SK-N-SH (cell line): Measurements from ENCODE around the gene ZNF140. TPM values are rescaled to one million over a fixed set of nuclear protein-coding genes. Genes with fewer than 3 reads are reported as not detected.
A peak's percentile ranks its signal among the peaks of the same experiment; 100 is the strongest.

Experiments
- CTCF ChIA-PET: fragments of 300-600, 350-600 bp; formaldehyde crosslinking; extraction: SDS; loops from one replicate; lab custom pipeline; 2021; lab: Yijun Ruan, JAX
- POLR2A ChIA-PET: fragments of 350-600 bp; sonication (Branson Sonifier 250); formaldehyde crosslinking; extraction: SDS; loops from one replicate; lab custom pipeline; 2020; ENCODE audit warnings: antibody characterized with exemption, inconsistent platforms; lab: Yijun Ruan, JAX
- DNase-seq: peaks from one replicate; pipeline ENCODE4 v3.0.0; 2012
- H2AFZ ChIP-seq: fragments of 200-600 bp; sonication (generic); 2 replicates; pipeline ENCODE4 v1.8.1; 2016; ENCODE audit warnings: antibody characterized with exemption, mild to moderate bottlenecking, low read depth
- H3F3A ChIP-seq: fragments of 200-600 bp; sonication (generic); replicated peaks from 2 replicates; pipeline ENCODE3; 2016; ENCODE audit warnings: antibody characterized with exemption, mild to moderate bottlenecking; ENCODE audit not compliant: insufficient read depth
- H3K27ac ChIP-seq, 2 experiments: fragments of 200-500 bp in 1 of 2; fragments of 200-600 bp in 1 of 2; sonication (Bioruptor generic) in 1 of 2; sonication (generic), shearing (Covaris generic) in 1 of 2; 2 replicates each; pipeline versions ENCODE4 v1.5.1 to v1.6.1; 2014 to 2016; ENCODE audit warnings: low read depth in 2 of 2, inconsistent platforms in 1 of 2, low read length in 1 of 2, mild to moderate bottlenecking in 1 of 2, mixed read lengths in 1 of 2
- H3K27me3 ChIP-seq: fragments of 200-600 bp; sonication (generic), shearing (Covaris generic); 2 replicates; pipeline ENCODE4 v1.6.1; 2016; ENCODE audit warnings: mixed run types; ENCODE audit not compliant: insufficient read depth
- H3K36me3 ChIP-seq, 2 experiments: fragments of 200-500 bp in 1 of 2; fragments of 200-600 bp in 1 of 2; sonication (Bioruptor generic) in 1 of 2; sonication (generic) in 1 of 2; replicated peaks in 1 of 2; 2 replicates each; pipeline versions ENCODE3 to v1.5.1; 2014 to 2016; ENCODE audit warnings: low read length in 1 of 2, mild to moderate bottlenecking in 1 of 2; ENCODE audit not compliant: insufficient read depth in 2 of 2, control insufficient read depth in 1 of 2
- H3K4me1 ChIP-seq, 2 experiments: fragments of 200-500 bp in 1 of 2; fragments of 200-600 bp in 1 of 2; sonication (Bioruptor generic) in 1 of 2; sonication (generic), shearing (Covaris generic) in 1 of 2; 2 replicates each; pipeline versions ENCODE4 v1.5.1 to v1.6.1; 2014 to 2016; ENCODE audit warnings: low read depth in 1 of 2, low read length in 1 of 2, mixed run types in 1 of 2; ENCODE audit not compliant: insufficient read depth in 2 of 2, control insufficient read depth in 1 of 2
- H3K4me2 ChIP-seq: fragments of 200-600 bp; sonication (generic), shearing (Covaris generic); 2 replicates; pipeline ENCODE4 v1.6.1; 2017; ENCODE audit warnings: mixed run types
- H3K4me3 ChIP-seq, 2 experiments: fragments of 200-500 bp in 1 of 2; fragments of 200-600 bp in 1 of 2; sonication (Bioruptor generic) in 1 of 2; sonication (generic), shearing (Covaris generic) in 1 of 2; 2 replicates each; pipeline versions ENCODE4 v1.5.1 to v1.8.1; 2014 to 2016; ENCODE audit warnings: low read depth in 2 of 2, inconsistent platforms in 1 of 2, low read length in 1 of 2, mild to moderate bottlenecking in 1 of 2, mixed read lengths in 1 of 2, moderate library complexity in 1 of 2
- H3K79me2 ChIP-seq: fragments of 200-600 bp; sonication (generic); 2 replicates; pipeline ENCODE4 v1.8.1; 2017; ENCODE audit warnings: mild to moderate bottlenecking; ENCODE audit not compliant: insufficient read depth
- H3K9ac ChIP-seq: fragments of 200-600 bp; sonication (generic); 2 replicates; pipeline ENCODE4 v1.6.1; 2017; ENCODE audit warnings: mixed run types
- H3K9me2 ChIP-seq: fragments of 200-600 bp; sonication (generic); 2 replicates; pipeline ENCODE4 v1.6.1; 2017; ENCODE audit warnings: mixed run types
- H3K9me3 ChIP-seq: fragments of 200-600 bp; sonication (generic); 2 replicates; pipeline ENCODE4 v1.6.1; 2017; ENCODE audit warnings: mixed run types, mild to moderate bottlenecking, moderate library complexity
- H4K20me1 ChIP-seq: fragments of 200-600 bp; sonication (generic); 2 replicates; pipeline ENCODE4 v1.6.1; 2017; ENCODE audit warnings: mild to moderate bottlenecking, mixed run types; ENCODE audit not compliant: insufficient read depth
- CHD2 ChIP-seq: fragments of 150-350 bp; IDR thresholded peaks from 2 replicates; pipeline ENCODE4 v1.6.1; 2018; ENCODE audit warnings: low read length; ENCODE audit not compliant: partially characterized antibody
- ELF1 ChIP-seq: IDR thresholded peaks from 2 replicates; pipeline ENCODE4 v1.4.0; 2012
- EP300 ChIP-seq, 2 experiments: IDR thresholded peaks; 2 replicates each; pipeline versions ENCODE4 v1.4.0 to v1.6.1; 2012; ENCODE audit warnings: borderline replicate concordance in 1 of 2, low read depth in 1 of 2, low read length in 1 of 2
- FOXM1 ChIP-seq: IDR thresholded peaks from 2 replicates; pipeline ENCODE4 v1.4.0; 2012; ENCODE audit warnings: low read depth, mild to moderate bottlenecking
- GABPA ChIP-seq: IDR thresholded peaks from 2 replicates; pipeline ENCODE4 v1.4.0; 2012; ENCODE audit warnings: low read depth, mild to moderate bottlenecking
- MAX ChIP-seq: IDR thresholded peaks from 2 replicates; pipeline ENCODE4 v1.4.0; 2012; ENCODE audit warnings: low read depth
- MEF2A ChIP-seq: IDR thresholded peaks from 2 replicates; pipeline ENCODE4 v1.4.0; 2012; ENCODE audit warnings: low read depth, borderline replicate concordance
- NFIC ChIP-seq: IDR thresholded peaks from 2 replicates; pipeline ENCODE4 v1.4.0; 2012; ENCODE audit warnings: borderline replicate concordance
- NRF1 ChIP-seq: IDR thresholded peaks from 2 replicates; pipeline ENCODE4 v1.6.1; 2012; ENCODE audit warnings: low read depth, mild to moderate bottlenecking, low read length
- RAD21 ChIP-seq: IDR thresholded peaks from 2 replicates; pipeline ENCODE4 v1.6.1; 2012; ENCODE audit warnings: mild to moderate bottlenecking, low read length
- SIN3A ChIP-seq: IDR thresholded peaks from 2 replicates; pipeline ENCODE4 v1.6.1; 2012; ENCODE audit warnings: low read depth, mild to moderate bottlenecking, low read length, moderate library complexity, borderline replicate concordance
- TAF1 ChIP-seq: IDR thresholded peaks from 2 replicates; pipeline ENCODE4 v1.6.1; 2012; ENCODE audit warnings: low read depth, mild to moderate bottlenecking, low read length, moderate library complexity, borderline replicate concordance
- TCF12 ChIP-seq: IDR thresholded peaks from 2 replicates; pipeline ENCODE4 v1.4.0; 2012
- TEAD4 ChIP-seq: IDR thresholded peaks from 2 replicates; pipeline ENCODE4 v1.4.0; 2012; ENCODE audit warnings: mild to moderate bottlenecking, borderline replicate concordance; ENCODE audit not compliant: insufficient read depth
- WGBS: methylation state at CpG from one replicate; pipeline ENCODE4 v1.1.6; 2017; ENCODE audit warnings: low lambda C conversion rate; 5-methylcytosine and 5-hydroxymethylcytosine counted together
- polyA plus RNA-seq, 3 experiments: library from polyadenylated mRNA; depleted of rRNA; stranded (reverse); fragments of >200 nt; gene quantifications; 2 replicates each; pipeline ENCODE4 v1.2.3, GENCODE V29; 2012
- TF ChIP-seq, protein P1 (sequence below): IDR thresholded peaks from 2 replicates; pipeline ENCODE4 v1.6.1; 2012; ENCODE audit warnings: mild to moderate bottlenecking, low read depth, low read length, moderate library complexity
- TF ChIP-seq, protein P2 (sequence below): IDR thresholded peaks from 2 replicates; pipeline ENCODE4 v1.4.0; 2012; ENCODE audit warnings: low read depth, borderline replicate concordance
- TF ChIP-seq, protein P3 (sequence below): IDR thresholded peaks from 2 replicates; pipeline ENCODE4; 2012

ZNF140 gene
- polyA plus RNA-seq, 1 of the 3 experiments (the other 2 are of a cell fraction): 5.1 TPM

DNA sequence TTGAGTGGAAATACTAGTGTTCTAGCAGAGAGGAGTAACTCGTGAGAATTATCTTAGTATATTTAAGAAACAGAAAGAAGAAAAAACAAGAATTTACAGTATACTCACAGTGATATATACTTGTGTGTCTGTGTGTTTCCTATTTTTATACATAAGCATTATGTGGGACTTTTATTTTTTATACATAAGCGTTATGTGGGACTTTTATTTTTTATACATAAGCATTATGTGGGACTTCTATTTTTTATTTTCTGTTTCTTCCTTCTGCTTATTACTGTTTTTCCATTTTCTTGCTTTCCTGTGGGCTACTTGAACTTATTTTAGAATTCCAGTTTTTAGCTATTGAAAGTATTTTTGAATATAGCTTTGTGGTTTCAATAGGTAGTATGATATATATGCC is 6.9 kb upstream of the ZNF140 start:
- Histone ChIP-seq H3K4me1 (no peaks in the 10 kb centered on the region), H2AFZ (no peak overlapping the region), H3F3A (no peaks in the 10 kb centered on the region), H3K4me2 (no peak overlapping the region), H3K79me2 (no peaks in the 10 kb centered on the region), H3K9ac (no peak overlapping the region), H3K27me3 (no peaks in the 10 kb centered on the region), H3K9me3 (peaks cover 10% of the 10 kb centered on the region; the same call in 1 of the 2 replicates), H3K27ac (no peak overlapping the region), H3K4me3 (no peak overlapping the region), H3K36me3 (no peaks in the 10 kb centered on the region), H4K20me1 (no peaks in the 10 kb centered on the region), H3K9me2 (no peaks in the 10 kb centered on the region)
- 9% methylated on average over 2 of the region's 2 CpGs for WGBS
- CTCF ChIA-PET: no interaction called here
- no peak for TF ChIP-seq GABPA
- no peak for TF ChIP-seq SIN3A
- TF ChIP-seq RAD21: no peak
- no peak for TF ChIP-seq TEAD4
- TF ChIP-seq FOXM1: no peak
- TF ChIP-seq, protein P1, sequence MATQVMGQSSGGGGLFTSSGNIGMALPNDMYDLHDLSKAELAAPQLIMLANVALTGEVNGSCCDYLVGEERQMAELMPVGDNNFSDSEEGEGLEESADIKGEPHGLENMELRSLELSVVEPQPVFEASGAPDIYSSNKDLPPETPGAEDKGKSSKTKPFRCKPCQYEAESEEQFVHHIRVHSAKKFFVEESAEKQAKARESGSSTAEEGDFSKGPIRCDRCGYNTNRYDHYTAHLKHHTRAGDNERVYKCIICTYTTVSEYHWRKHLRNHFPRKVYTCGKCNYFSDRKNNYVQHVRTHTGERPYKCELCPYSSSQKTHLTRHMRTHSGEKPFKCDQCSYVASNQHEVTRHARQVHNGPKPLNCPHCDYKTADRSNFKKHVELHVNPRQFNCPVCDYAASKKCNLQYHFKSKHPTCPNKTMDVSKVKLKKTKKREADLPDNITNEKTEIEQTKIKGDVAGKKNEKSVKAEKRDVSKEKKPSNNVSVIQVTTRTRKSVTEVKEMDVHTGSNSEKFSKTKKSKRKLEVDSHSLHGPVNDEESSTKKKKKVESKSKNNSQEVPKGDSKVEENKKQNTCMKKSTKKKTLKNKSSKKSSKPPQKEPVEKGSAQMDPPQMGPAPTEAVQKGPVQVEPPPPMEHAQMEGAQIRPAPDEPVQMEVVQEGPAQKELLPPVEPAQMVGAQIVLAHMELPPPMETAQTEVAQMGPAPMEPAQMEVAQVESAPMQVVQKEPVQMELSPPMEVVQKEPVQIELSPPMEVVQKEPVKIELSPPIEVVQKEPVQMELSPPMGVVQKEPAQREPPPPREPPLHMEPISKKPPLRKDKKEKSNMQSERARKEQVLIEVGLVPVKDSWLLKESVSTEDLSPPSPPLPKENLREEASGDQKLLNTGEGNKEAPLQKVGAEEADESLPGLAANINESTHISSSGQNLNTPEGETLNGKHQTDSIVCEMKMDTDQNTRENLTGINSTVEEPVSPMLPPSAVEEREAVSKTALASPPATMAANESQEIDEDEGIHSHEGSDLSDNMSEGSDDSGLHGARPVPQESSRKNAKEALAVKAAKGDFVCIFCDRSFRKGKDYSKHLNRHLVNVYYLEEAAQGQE: no peak
- TF ChIP-seq, protein P2, sequence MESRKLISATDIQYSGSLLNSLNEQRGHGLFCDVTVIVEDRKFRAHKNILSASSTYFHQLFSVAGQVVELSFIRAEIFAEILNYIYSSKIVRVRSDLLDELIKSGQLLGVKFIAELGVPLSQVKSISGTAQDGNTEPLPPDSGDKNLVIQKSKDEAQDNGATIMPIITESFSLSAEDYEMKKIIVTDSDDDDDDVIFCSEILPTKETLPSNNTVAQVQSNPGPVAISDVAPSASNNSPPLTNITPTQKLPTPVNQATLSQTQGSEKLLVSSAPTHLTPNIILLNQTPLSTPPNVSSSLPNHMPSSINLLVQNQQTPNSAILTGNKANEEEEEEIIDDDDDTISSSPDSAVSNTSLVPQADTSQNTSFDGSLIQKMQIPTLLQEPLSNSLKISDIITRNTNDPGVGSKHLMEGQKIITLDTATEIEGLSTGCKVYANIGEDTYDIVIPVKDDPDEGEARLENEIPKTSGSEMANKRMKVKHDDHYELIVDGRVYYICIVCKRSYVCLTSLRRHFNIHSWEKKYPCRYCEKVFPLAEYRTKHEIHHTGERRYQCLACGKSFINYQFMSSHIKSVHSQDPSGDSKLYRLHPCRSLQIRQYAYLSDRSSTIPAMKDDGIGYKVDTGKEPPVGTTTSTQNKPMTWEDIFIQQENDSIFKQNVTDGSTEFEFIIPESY: no peak
- TF ChIP-seq MAX: no peak
- no peak for TF ChIP-seq NFIC
- no peak for TF ChIP-seq EP300 (IDR thresholded peaks at IDR 0.05; ENCODE audit: borderline replicate concordance in 1 of 2, low read depth in 1 of 2, low read length in 1 of 2)
- no peak for DNase-seq
- POLR2A ChIA-PET: no interaction called here

DNA sequence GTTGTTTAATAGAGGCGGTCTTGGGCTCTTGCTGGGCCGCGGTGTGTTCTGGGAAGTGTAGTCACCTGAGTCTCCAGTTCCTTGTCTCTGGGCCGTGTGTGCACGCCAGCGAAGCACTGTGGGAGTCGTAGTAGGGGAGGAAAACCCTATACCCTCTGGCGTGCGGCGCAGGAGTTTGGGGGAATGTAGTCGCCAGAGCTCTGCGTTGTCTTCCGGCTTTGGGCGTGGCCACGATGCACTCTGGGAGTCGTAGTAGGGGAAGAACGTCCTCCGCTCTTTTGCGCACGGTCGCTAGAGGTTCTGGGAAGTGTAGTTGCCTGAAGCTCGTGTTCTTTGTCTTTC is 726 bp upstream of the ZNF140 start:
- WGBS: 0% methylated on average over 21 of the region's 22 CpGs
- no peaks in the 10 kb centered on the region for H3K27me3 ChIP-seq
- TF ChIP-seq GABPA (peak; percentile 87), NRF1 (peak; percentile 56), MAX (peak; percentile 18; the same call in 1 of the 2 replicates), MEF2A (no peak), ELF1 (peak; percentile 92), TCF12 (peak; percentile 17; the same call in 1 of the 2 replicates), TAF1 (no peak), CHD2 (peak; percentile 91)
- TF ChIP-seq, protein P2: no peak
- TF ChIP-seq, protein P3, sequence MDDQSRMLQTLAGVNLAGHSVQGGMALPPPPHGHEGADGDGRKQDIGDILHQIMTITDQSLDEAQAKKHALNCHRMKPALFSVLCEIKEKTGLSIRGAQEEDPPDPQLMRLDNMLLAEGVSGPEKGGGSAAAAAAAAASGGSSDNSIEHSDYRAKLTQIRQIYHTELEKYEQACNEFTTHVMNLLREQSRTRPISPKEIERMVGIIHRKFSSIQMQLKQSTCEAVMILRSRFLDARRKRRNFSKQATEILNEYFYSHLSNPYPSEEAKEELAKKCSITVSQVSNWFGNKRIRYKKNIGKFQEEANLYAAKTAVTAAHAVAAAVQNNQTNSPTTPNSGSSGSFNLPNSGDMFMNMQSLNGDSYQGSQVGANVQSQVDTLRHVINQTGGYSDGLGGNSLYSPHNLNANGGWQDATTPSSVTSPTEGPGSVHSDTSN: no peak

More for the DNA sequence above, 726 bp upstream of the ZNF140 start:
- POLR2A ChIA-PET: interaction anchor here (0.5 to 2.1 kb wide), 7 partner anchors 22 to 124 kb away, joined by 3 to 18 read pairs (median 4); partner anchors contain the start of genes ZNF10, ZNF26, ZNF268 and ZNF605
- peak overlapping the region; percentile 96 to 98 for H3K27ac ChIP-seq
- H2AFZ ChIP-seq: peak overlapping the region; percentile 92
- peaks cover 10% of the 10 kb centered on the region for H3F3A ChIP-seq
- H3K79me2 ChIP-seq: peaks cover 16% of the 10 kb centered on the region; the same call in 1 of the 2 replicates
- DNase-seq: peak; percentile 80
- no peaks in the 10 kb centered on the region for H3K9me2 ChIP-seq
- H3K9ac ChIP-seq: peak overlapping the region; percentile 86
- peaks cover 0 to 8% of the 10 kb centered on the region in 2 experiments; a peak in 1 of 4 replicates for H3K4me1 ChIP-seq
- peaks cover 31 to 37% of the 10 kb centered on the region in 2 experiments for H3K36me3 ChIP-seq
- CTCF ChIA-PET: no interaction called here
- H3K4me3 ChIP-seq: peak overlapping the region; percentile 74 to 92
- peak overlapping the region; percentile 76 for H3K4me2 ChIP-seq
- H4K20me1 ChIP-seq: no peaks in the 10 kb centered on the region
- H3K9me3 ChIP-seq: peaks cover 35% of the 10 kb centered on the region
